Measurements from ENCODE around the gene WDFY2.

The WDFY2 gene

DNA sequence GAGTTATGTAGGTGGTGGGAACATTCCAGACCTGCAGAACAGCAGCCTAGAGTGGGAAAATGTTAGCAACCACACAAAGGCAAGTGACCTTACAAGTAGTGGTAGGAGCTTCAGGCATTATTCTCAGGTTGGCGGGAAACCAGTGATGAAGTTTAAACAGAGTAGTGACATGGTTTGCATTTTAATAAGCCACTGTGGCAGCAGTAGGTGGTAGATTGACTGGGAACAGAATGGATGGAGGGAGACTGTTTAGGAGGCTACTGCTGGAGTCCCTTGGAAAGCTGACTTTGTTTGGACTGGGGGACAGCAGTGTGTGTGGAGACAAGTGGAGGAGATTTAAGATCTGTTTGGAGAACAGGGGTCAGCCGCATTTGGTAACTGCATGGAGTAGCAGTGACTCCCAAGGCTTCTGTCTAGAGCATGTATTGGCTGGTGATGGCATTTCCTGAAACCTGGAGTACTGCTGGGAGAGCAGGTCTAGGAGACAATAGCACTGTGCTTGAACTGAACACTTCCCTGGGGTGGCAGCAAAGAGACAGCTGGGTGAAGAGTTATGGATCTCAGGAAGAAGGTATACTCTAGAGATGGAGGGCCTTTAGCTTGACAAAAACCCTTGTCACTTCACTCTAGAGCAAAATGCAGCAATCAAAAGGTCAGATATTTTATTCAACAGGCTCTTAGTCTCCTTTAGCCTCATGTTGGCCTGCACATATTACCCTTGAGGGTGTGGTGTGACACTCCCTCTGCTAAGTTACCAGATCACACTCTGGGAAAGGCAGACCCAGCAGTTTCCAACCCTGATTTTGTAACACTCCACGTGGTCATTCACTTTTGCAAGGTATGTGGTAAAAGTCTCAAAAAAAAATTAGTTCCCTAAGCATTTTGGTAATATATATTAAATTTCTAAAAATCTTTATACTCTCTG, 149.4 kb downstream of the WDFY2 start:
- H3K79me2 ChIP-seq (ENCODE audit: control insufficient read depth, insufficient read depth, low read length, poor library complexity): peaks cover 7% of the 10 kb centered on the region
- WGBS (ENCODE audit: extremely low coverage, insufficient coverage, insufficient read length): no CpG with 5 or more reads among the region's 3 CpGs

DNA sequence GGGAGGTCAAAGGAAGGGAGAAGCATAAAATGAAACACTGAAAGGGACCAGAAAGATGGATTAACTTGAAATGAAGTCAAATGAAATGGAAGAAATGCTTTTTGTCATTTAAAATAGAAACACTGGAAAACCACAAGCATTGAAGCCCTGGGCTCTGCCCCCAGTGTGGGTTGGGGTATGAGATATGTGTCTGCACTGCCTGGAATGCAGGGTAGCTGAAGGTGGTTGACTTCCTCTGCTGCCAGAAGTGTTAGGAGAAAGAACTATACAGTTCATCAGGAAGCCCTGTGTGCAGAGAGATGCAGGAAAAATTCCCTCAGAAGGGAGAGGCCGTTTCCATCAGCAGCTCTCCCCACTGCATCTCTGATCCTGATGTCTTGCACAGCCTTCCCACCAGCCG, 150.5 kb downstream of the WDFY2 start:
- no peak overlapping the region for H3K23ac ChIP-seq (ENCODE audit: low read length)
- peaks cover 18% of the 10 kb centered on the region for H3K79me1 ChIP-seq (ENCODE audit: low read length)
- no peak overlapping the region for H4K91ac ChIP-seq (ENCODE audit: low read depth, low read length)
- no peaks in the 10 kb centered on the region for H3K27me3 ChIP-seq (ENCODE audit: insufficient read depth, low read length)
- H3K9me3 ChIP-seq (ENCODE audit: insufficient read depth, low read depth, low read length): no peaks in the 10 kb centered on the region
- no peak overlapping the region for H2AFZ ChIP-seq (ENCODE audit: insufficient read depth, low read length, poor library complexity)
- H3K36me3 ChIP-seq (ENCODE audit: control insufficient read depth in 1 of 2, insufficient read depth in 2 of 2, low read length in 2 of 2): peaks cover 4 to 6% of the 10 kb centered on the region in 2 experiments
- peaks cover 7% of the 10 kb centered on the region for H3K79me2 ChIP-seq (ENCODE audit: control insufficient read depth, insufficient read depth, low read length, poor library complexity)
- H3K4me1 ChIP-seq (ENCODE audit: control insufficient read depth in 1 of 2, insufficient read depth in 2 of 2, low read length in 2 of 2): peaks cover 24 to 34% of the 10 kb centered on the region in 2 experiments
- no peak overlapping the region for H2BK120ac ChIP-seq (ENCODE audit: insufficient read depth, low read length, poor library complexity)
- H3K18ac ChIP-seq (ENCODE audit: low read length): no peak overlapping the region
- H3K4me2 ChIP-seq (ENCODE audit: low read length): no peak overlapping the region
- no peak overlapping the region for H4K12ac ChIP-seq (ENCODE audit: low read depth, low read length)
- no peak overlapping the region for H4K8ac ChIP-seq (ENCODE audit: low read depth, low read length)
- H2AK5ac ChIP-seq (ENCODE audit: low read length): peak overlapping the region; percentile 22
- WGBS (ENCODE audit: extremely low coverage, insufficient coverage, insufficient read length): no CpG with 5 or more reads among the region's 2 CpGs
- no peak overlapping the region for H3K4me3 ChIP-seq (ENCODE audit: low read depth, low read length)
- H2BK5ac ChIP-seq (ENCODE audit: low read depth, low read length, poor library complexity): no peak overlapping the region
- peak; percentile 59 to 66 for DNase-seq
- no peak overlapping the region for H3K9ac ChIP-seq (ENCODE audit: low read length)
- H2BK12ac ChIP-seq (ENCODE audit: low read length): no peak overlapping the region
- no peak overlapping the region for H3K14ac ChIP-seq (ENCODE audit: low read length)
- H3K27ac ChIP-seq (ENCODE audit: low read depth, low read length): peak overlapping the region; percentile 29
- no peak overlapping the region for H3K4ac ChIP-seq (ENCODE audit: low read depth, low read length)

More for the DNA sequence above, 149.4 kb downstream of the WDFY2 start:
- Histone ChIP-seq H3K27me3 (ENCODE audit: insufficient read depth, low read length) (no peaks in the 10 kb centered on the region), H3K4me3 (ENCODE audit: low read depth, low read length) (no peak overlapping the region), H3K9ac (ENCODE audit: low read length) (no peak overlapping the region), H3K27ac (ENCODE audit: low read depth, low read length) (peak overlapping the region; percentile 63), H2AFZ (ENCODE audit: insufficient read depth, low read length, poor library complexity) (no peak overlapping the region), H4K91ac (ENCODE audit: low read depth, low read length) (peak overlapping the region; percentile 42), H4K8ac (ENCODE audit: low read depth, low read length) (no peak overlapping the region), H3K79me1 (ENCODE audit: low read length) (peaks cover 26% of the 10 kb centered on the region), H3K18ac (ENCODE audit: low read length) (no peak overlapping the region), H2BK5ac (ENCODE audit: low read depth, low read length, poor library complexity) (no peak overlapping the region), H3K9me3 (ENCODE audit: insufficient read depth, low read depth, low read length) (no peaks in the 10 kb centered on the region), H2BK120ac (ENCODE audit: insufficient read depth, low read length, poor library complexity) (no peak overlapping the region), H3K4me2 (ENCODE audit: low read length) (no peak overlapping the region), H4K12ac (ENCODE audit: low read depth, low read length) (no peak overlapping the region), H3K14ac (ENCODE audit: low read length) (no peak overlapping the region), H3K23ac (ENCODE audit: low read length) (no peak overlapping the region), H3K36me3 (ENCODE audit: control insufficient read depth in 1 of 2, insufficient read depth in 2 of 2, low read length in 2 of 2) (peaks cover 0 to 7% of the 10 kb centered on the region in 2 experiments), H2BK12ac (ENCODE audit: low read length) (peak overlapping the region; percentile 12), H2AK5ac (ENCODE audit: low read length) (no peak overlapping the region), H3K4me1 (ENCODE audit: control insufficient read depth in 1 of 2, insufficient read depth in 2 of 2, low read length in 2 of 2) (peaks cover 32 to 40% of the 10 kb centered on the region in 2 experiments), H3K4ac (ENCODE audit: low read depth, low read length) (no peak overlapping the region)
- peak in 1 of 2 donors; percentile 49 for DNase-seq

DNA sequence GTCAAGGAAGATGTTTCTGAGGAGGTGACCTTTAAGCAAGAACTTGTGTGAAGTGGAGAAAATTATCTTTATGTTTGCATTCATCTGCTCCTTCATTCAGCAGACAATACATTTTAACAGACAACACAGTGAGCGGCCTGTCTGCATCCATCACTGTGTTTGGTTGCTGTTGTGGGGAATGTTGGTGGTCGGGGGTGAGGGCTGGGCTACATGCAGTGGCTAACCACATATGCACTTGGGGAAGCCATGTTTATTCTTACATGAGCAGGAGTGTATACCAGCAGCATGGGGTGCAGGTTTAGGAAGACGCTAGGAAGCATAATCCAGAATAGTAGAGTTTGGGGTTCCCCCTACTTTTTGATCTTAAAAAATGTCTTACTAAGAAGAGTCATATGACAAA, 153.3 kb downstream of the WDFY2 start:
- no peak overlapping the region for H2BK12ac ChIP-seq (ENCODE audit: low read length)
- H3K9me3 ChIP-seq (ENCODE audit: insufficient read depth, low read depth, low read length): no peaks in the 10 kb centered on the region
- no peak overlapping the region for H4K12ac ChIP-seq (ENCODE audit: low read depth, low read length)
- no peak overlapping the region for H3K9ac ChIP-seq (ENCODE audit: low read length)
- no peak overlapping the region for H2AK5ac ChIP-seq (ENCODE audit: low read length)
- H3K4me2 ChIP-seq (ENCODE audit: low read length): no peak overlapping the region
- H3K27me3 ChIP-seq (ENCODE audit: insufficient read depth, low read length): no peaks in the 10 kb centered on the region
- H2AFZ ChIP-seq (ENCODE audit: insufficient read depth, low read length, poor library complexity): no peak overlapping the region
- peaks cover 4 to 14% of the 10 kb centered on the region in 2 experiments for H3K36me3 ChIP-seq (ENCODE audit: control insufficient read depth in 1 of 2, insufficient read depth in 2 of 2, low read length in 2 of 2)
- H3K18ac ChIP-seq (ENCODE audit: low read length): no peak overlapping the region
- H3K4ac ChIP-seq (ENCODE audit: low read depth, low read length): no peak overlapping the region
- no CpG with 5 or more reads among the region's 3 CpGs for whole genome bisulfite sequencing (ENCODE audit: extremely low coverage, insufficient coverage, insufficient read length)
- no peak overlapping the region for H2BK5ac ChIP-seq (ENCODE audit: low read depth, low read length, poor library complexity)
- no peaks in the 10 kb centered on the region for H3K79me2 ChIP-seq (ENCODE audit: control insufficient read depth, insufficient read depth, low read length, poor library complexity)
- H3K27ac ChIP-seq (ENCODE audit: low read depth, low read length): no peak overlapping the region
- H3K23ac ChIP-seq (ENCODE audit: low read length): no peak overlapping the region
- no peak overlapping the region for H3K4me3 ChIP-seq (ENCODE audit: low read depth, low read length)
- H3K79me1 ChIP-seq (ENCODE audit: low read length): peaks cover 3% of the 10 kb centered on the region
- no peak overlapping the region for H4K8ac ChIP-seq (ENCODE audit: low read depth, low read length)
- peaks cover 13 to 19% of the 10 kb centered on the region in 2 experiments for H3K4me1 ChIP-seq (ENCODE audit: control insufficient read depth in 1 of 2, insufficient read depth in 2 of 2, low read length in 2 of 2)
- DNase-seq: no peak
- H2BK120ac ChIP-seq (ENCODE audit: insufficient read depth, low read length, poor library complexity): no peak overlapping the region
- no peak overlapping the region for H3K14ac ChIP-seq (ENCODE audit: low read length)
- no peak overlapping the region for H4K91ac ChIP-seq (ENCODE audit: low read depth, low read length)

DNA sequence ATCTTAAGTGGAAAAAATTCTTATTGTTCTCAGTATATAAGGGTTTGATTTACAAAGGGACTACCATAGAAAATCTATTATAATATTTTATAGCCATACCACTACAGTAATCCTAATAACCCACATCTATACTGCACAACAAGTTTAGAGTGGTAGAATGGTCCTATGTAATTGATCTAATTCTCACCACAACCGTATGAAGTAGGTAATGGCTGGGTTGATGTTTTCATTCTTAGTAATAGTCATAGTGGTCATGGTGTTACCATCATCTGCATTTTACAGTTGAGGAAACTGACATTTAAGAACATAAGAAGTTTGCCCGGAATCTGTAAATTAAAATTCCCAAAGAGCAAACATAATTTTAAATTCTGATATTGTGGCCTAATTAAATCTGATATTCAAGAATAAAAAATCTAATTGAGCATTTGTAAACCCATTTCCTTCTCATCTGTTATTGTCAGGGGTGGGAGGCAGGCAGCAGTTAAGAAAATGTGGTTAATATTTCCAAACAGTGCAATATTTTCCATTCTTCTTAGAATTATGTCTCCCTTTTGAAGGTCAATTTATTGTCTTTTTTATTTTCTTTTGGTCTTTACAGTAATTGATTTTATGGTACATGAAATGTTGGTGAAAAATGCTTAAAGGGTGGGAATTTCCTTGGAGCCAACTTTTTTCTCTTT, 154.1 kb downstream of the WDFY2 start:
- Histone ChIP-seq H3K27me3 (ENCODE audit: insufficient read depth, low read length) (no peaks in the 10 kb centered on the region), H3K4me2 (ENCODE audit: low read length) (no peak overlapping the region), H4K91ac (ENCODE audit: low read depth, low read length) (no peak overlapping the region), H4K8ac (ENCODE audit: low read depth, low read length) (no peak overlapping the region), H2BK12ac (ENCODE audit: low read length) (no peak overlapping the region), H2BK5ac (ENCODE audit: low read depth, low read length, poor library complexity) (no peak overlapping the region), H3K36me3 (ENCODE audit: control insufficient read depth in 1 of 2, insufficient read depth in 2 of 2, low read length in 2 of 2) (peaks cover 4 to 14% of the 10 kb centered on the region in 2 experiments), H3K4me1 (ENCODE audit: control insufficient read depth in 1 of 2, insufficient read depth in 2 of 2, low read length in 2 of 2) (peaks cover 11 to 16% of the 10 kb centered on the region in 2 experiments), H2AK5ac (ENCODE audit: low read length) (no peak overlapping the region), H3K79me2 (ENCODE audit: control insufficient read depth, insufficient read depth, low read length, poor library complexity) (no peaks in the 10 kb centered on the region), H3K9me3 (ENCODE audit: insufficient read depth, low read depth, low read length) (no peaks in the 10 kb centered on the region), H3K4ac (ENCODE audit: low read depth, low read length) (no peak overlapping the region), H3K4me3 (ENCODE audit: low read depth, low read length) (no peak overlapping the region), H2AFZ (ENCODE audit: insufficient read depth, low read length, poor library complexity) (no peak overlapping the region), H3K27ac (ENCODE audit: low read depth, low read length) (no peak overlapping the region), H4K12ac (ENCODE audit: low read depth, low read length) (no peak overlapping the region), H2BK120ac (ENCODE audit: insufficient read depth, low read length, poor library complexity) (no peak overlapping the region), H3K9ac (ENCODE audit: low read length) (no peak overlapping the region), H3K18ac (ENCODE audit: low read length) (no peak overlapping the region), H3K79me1 (ENCODE audit: low read length) (peaks cover 3% of the 10 kb centered on the region), H3K14ac (ENCODE audit: low read length) (no peak overlapping the region), H3K23ac (ENCODE audit: low read length) (no peak overlapping the region)
- DNase-seq: no peak
- WGBS (ENCODE audit: extremely low coverage, insufficient coverage, insufficient read length): no CpG with 5 or more reads among the region's 2 CpGs

All from trophoblast cell (in vitro differentiated cells and primary cell).